GM12874 (cell line): ENCODE measurements around the gene ELMO2.

Source experiments
- TF ChIP-seq, protein P1 (sequence below): IDR thresholded peaks from 2 replicates; pipeline ENCODE4 v1.5.1; 2011; ENCODE audit warnings: low read depth, mild to moderate bottlenecking, control low read depth, low read length, moderate library complexity; ENCODE audit not compliant: insufficient read depth

Gene ELMO2

DNA sequence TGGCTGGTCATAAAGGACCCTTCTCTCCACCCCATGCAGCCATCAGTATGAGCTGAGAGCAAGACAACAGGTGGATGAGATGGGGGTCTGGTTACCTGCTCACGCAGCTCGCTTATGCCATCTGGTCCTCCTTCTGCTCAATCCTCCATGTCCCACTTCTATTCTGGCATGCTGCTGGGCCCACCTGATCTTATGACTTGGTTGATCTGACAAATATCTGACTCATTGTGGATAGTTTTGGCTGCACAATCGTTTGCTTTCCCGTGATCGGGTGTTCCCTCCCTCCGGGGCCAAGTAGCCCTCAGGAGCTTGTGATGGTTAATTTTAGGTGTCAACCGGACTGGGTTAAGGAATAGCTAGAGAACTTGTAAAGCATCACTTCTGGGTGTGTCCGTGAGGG lies 26.6 kb upstream of the ELMO2 start:
- TF ChIP-seq, protein P1, sequence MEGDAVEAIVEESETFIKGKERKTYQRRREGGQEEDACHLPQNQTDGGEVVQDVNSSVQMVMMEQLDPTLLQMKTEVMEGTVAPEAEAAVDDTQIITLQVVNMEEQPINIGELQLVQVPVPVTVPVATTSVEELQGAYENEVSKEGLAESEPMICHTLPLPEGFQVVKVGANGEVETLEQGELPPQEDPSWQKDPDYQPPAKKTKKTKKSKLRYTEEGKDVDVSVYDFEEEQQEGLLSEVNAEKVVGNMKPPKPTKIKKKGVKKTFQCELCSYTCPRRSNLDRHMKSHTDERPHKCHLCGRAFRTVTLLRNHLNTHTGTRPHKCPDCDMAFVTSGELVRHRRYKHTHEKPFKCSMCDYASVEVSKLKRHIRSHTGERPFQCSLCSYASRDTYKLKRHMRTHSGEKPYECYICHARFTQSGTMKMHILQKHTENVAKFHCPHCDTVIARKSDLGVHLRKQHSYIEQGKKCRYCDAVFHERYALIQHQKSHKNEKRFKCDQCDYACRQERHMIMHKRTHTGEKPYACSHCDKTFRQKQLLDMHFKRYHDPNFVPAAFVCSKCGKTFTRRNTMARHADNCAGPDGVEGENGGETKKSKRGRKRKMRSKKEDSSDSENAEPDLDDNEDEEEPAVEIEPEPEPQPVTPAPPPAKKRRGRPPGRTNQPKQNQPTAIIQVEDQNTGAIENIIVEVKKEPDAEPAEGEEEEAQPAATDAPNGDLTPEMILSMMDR: no peak

DNA sequence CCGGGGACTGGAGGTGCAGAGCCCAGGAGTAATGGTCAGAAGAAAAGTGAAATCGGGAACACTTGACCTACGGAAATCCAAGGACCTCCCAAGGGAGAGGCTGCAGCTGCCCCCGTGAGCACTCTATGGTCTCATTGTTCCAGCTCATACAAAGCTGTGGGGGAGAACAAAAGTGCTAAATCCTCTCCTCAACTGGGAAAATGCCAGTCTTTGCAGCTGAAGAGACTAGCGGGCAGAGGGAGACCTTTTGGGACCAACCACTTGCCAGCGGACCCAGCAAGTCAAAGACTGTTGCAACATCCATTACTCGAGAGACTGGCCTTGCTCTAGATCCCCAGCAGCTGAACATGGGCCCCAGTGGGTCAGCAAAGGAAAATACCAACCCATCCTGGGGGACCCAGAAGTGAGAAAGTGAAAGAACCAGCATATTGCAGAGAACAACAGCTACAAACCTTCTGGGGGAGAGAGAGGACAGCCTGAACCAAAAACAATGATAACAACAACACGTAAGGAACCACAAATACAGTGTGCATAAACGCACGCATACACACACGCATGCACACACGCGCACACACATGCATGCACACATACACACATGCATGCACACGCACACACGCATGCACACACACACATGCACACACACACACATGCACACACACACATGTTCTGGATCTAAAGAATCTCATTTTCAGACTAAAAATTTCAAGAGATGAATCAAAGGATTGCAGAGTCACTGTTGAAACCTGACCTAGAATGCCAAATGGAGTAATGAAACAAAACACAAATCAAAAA lies 24.7 kb upstream of the ELMO2 start:
- TF ChIP-seq, protein P1: no peak

- TF ChIP-seq, protein P1: no peak
These were observed 21.0 kb upstream of the ELMO2 start for GRCh38 chr20:46427384-46427783.

- TF ChIP-seq, protein P1: no peak
These were observed 17.6 kb upstream of the ELMO2 start for GRCh38 chr20:46423882-46424482.

DNA sequence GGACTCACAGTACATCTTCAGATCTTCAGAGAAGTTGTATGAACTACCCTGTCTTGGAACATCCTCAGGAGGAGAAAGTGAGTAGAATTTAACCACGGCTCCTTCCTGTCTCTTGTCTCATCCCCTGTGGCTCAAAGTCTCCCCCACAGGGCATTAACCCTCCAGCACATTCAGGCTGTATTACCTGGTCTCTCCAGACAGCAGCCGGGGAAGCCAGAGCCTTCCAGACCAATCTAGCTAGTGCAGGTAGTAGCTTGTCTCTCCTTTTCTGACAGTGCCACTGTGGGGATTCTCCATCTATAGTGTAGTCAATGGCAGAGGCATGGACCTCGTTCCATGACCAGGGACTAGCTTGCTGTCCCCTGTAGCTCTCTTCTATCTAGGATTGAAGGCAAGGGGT lies 16.9 kb upstream of the ELMO2 start:
- TF ChIP-seq, protein P1: no peak

GRCh38 chr20:46420878-46421277 lies 14.5 kb upstream of the ELMO2 start:
- TF ChIP-seq, protein P1: no peak

GRCh38 chr20:46419882-46420281 lies 13.5 kb upstream of the ELMO2 start:
- TF ChIP-seq, protein P1: no peak
